ENCODE results near the gene TVP23C.

Gene TVP23C

GRCh38 chr17:15482476-15482875 lies 80.8 kb downstream of the TVP23C start:
- H3K4ac ChIP-seq (ENCODE audit: low read depth in 1 of 2, low read length in 2 of 2) = no peak overlapping the region
- H3K4me2 ChIP-seq (ENCODE audit: low read length, poor library complexity, severe bottlenecking) = no peak overlapping the region
- no peaks in the 10 kb centered on the region for H3K27me3 ChIP-seq (ENCODE audit: control insufficient read depth in 1 of 2, insufficient read depth in 1 of 2, low read length in 2 of 2)
- 82% methylated on average over 6 of the region's 6 CpGs for WGBS
- no peak overlapping the region for H2BK120ac ChIP-seq (ENCODE audit: low read depth, low read length)
- no peak overlapping the region for H2BK12ac ChIP-seq (ENCODE audit: low read length in 2 of 2)
- no peak overlapping the region for H3K18ac ChIP-seq (ENCODE audit: low read depth in 1 of 2, low read length in 2 of 2)
- H2AK5ac ChIP-seq (ENCODE audit: low read length, severe bottlenecking) = no peak overlapping the region
- no peak overlapping the region for H2BK5ac ChIP-seq (ENCODE audit: low read depth, low read length, poor library complexity, severe bottlenecking)
- no peak overlapping the region for H2AFZ ChIP-seq (ENCODE audit: low read depth, low read length)
- H3K27ac ChIP-seq (ENCODE audit: low read length, poor library complexity, severe bottlenecking) = no peak overlapping the region
- DNase-seq = no peak
- no peak overlapping the region for H3K23ac ChIP-seq (ENCODE audit: low read length in 2 of 2)
- no peak overlapping the region for H4K8ac ChIP-seq (ENCODE audit: low read length)
- H2BK15ac ChIP-seq (ENCODE audit: low read depth, poor library complexity, severe bottlenecking) = no peak overlapping the region
- H3K4me3 ChIP-seq (ENCODE audit: insufficient read depth in 1 of 2, low read depth in 1 of 2, low read length in 2 of 2) = no peak overlapping the region
- peaks cover 0 to 5% of the 10 kb centered on the region in 2 experiments for H3K36me3 ChIP-seq (ENCODE audit: control insufficient read depth in 1 of 2, insufficient read depth in 2 of 2, low read depth in 1 of 2, low read length in 2 of 2)
- H3K4me1 ChIP-seq (ENCODE audit: control insufficient read depth, insufficient read depth, low read depth, low read length) = peaks cover 3% of the 10 kb centered on the region
- H3K9ac ChIP-seq (ENCODE audit: low read length) = no peak overlapping the region
- H3K9me3 ChIP-seq (ENCODE audit: control insufficient read depth, low read length) = no peaks in the 10 kb centered on the region
- H4K91ac ChIP-seq (ENCODE audit: low read length) = no peak overlapping the region
- no peak overlapping the region for H3K14ac ChIP-seq (ENCODE audit: low read length in 2 of 2)
- peaks cover 1% of the 10 kb centered on the region for H3K79me1 ChIP-seq (replicated peaks; ENCODE audit: low read length, poor library complexity, severe bottlenecking)

- Histone ChIP-seq H3K9me3 (ENCODE audit: control insufficient read depth, low read length) (no peaks in the 10 kb centered on the region), H3K79me1 (replicated peaks; ENCODE audit: low read length, poor library complexity, severe bottlenecking) (peaks cover 1% of the 10 kb centered on the region), H3K14ac (ENCODE audit: low read length in 2 of 2) (no peak overlapping the region), H3K36me3 (ENCODE audit: control insufficient read depth in 1 of 2, insufficient read depth in 2 of 2, low read depth in 1 of 2, low read length in 2 of 2) (peaks cover 0 to 5% of the 10 kb centered on the region in 2 experiments), H3K27ac (ENCODE audit: low read length, poor library complexity, severe bottlenecking) (no peak overlapping the region), H2BK120ac (ENCODE audit: low read depth, low read length) (no peak overlapping the region), H2BK5ac (ENCODE audit: low read depth, low read length, poor library complexity, severe bottlenecking) (no peak overlapping the region), H4K91ac (ENCODE audit: low read length) (no peak overlapping the region), H3K4me1 (ENCODE audit: control insufficient read depth, insufficient read depth, low read depth, low read length) (peaks cover 3% of the 10 kb centered on the region), H3K23ac (ENCODE audit: low read length in 2 of 2) (no peak overlapping the region), H3K4ac (ENCODE audit: low read depth in 1 of 2, low read length in 2 of 2) (no peak overlapping the region), H3K4me3 (ENCODE audit: insufficient read depth in 1 of 2, low read depth in 1 of 2, low read length in 2 of 2) (no peak overlapping the region), H3K9ac (ENCODE audit: low read length) (no peak overlapping the region), H2BK12ac (ENCODE audit: low read length in 2 of 2) (no peak overlapping the region), H4K8ac (ENCODE audit: low read length) (no peak overlapping the region), H3K4me2 (ENCODE audit: low read length, poor library complexity, severe bottlenecking) (no peak overlapping the region), H2AK5ac (ENCODE audit: low read length, severe bottlenecking) (no peak overlapping the region), H2AFZ (ENCODE audit: low read depth, low read length) (no peak overlapping the region), H2BK15ac (ENCODE audit: low read depth, poor library complexity, severe bottlenecking) (no peak overlapping the region), H3K18ac (ENCODE audit: low read depth in 1 of 2, low read length in 2 of 2) (no peak overlapping the region), H3K27me3 (ENCODE audit: control insufficient read depth in 1 of 2, insufficient read depth in 1 of 2, low read length in 2 of 2) (no peaks in the 10 kb centered on the region)
- no peak for DNase-seq
- WGBS = 95% methylated on average over 6 of the region's 6 CpGs
Observed at GRCh38 chr17:15481481-15481880, 81.8 kb downstream of the TVP23C start.

- Histone ChIP-seq H3K4me3 (ENCODE audit: insufficient read depth in 1 of 2, low read depth in 1 of 2, low read length in 2 of 2) (no peak overlapping the region), H2BK12ac (ENCODE audit: low read length in 2 of 2) (no peak overlapping the region), H3K4ac (ENCODE audit: low read depth in 1 of 2, low read length in 2 of 2) (no peak overlapping the region), H3K9me3 (ENCODE audit: control insufficient read depth, low read length) (no peaks in the 10 kb centered on the region), H4K8ac (ENCODE audit: low read length) (no peak overlapping the region), H2BK5ac (ENCODE audit: low read depth, low read length, poor library complexity, severe bottlenecking) (no peak overlapping the region), H2AFZ (ENCODE audit: low read depth, low read length) (no peak overlapping the region), H3K79me1 (replicated peaks; ENCODE audit: low read length, poor library complexity, severe bottlenecking) (peaks cover 1% of the 10 kb centered on the region), H3K27me3 (ENCODE audit: control insufficient read depth in 1 of 2, insufficient read depth in 1 of 2, low read length in 2 of 2) (no peaks in the 10 kb centered on the region), H3K27ac (ENCODE audit: low read length, poor library complexity, severe bottlenecking) (no peak overlapping the region), H2BK120ac (ENCODE audit: low read depth, low read length) (no peak overlapping the region), H3K18ac (ENCODE audit: low read depth in 1 of 2, low read length in 2 of 2) (peak overlapping the region in 1 of 2 experiments; percentile 56), H4K91ac (ENCODE audit: low read length) (no peak overlapping the region), H3K4me1 (ENCODE audit: control insufficient read depth, insufficient read depth, low read depth, low read length) (peaks cover 5% of the 10 kb centered on the region), H2AK5ac (ENCODE audit: low read length, severe bottlenecking) (no peak overlapping the region), H3K4me2 (ENCODE audit: low read length, poor library complexity, severe bottlenecking) (no peak overlapping the region), H3K9ac (ENCODE audit: low read length) (no peak overlapping the region), H3K14ac (ENCODE audit: low read length in 2 of 2) (no peak overlapping the region), H3K36me3 (ENCODE audit: control insufficient read depth in 1 of 2, insufficient read depth in 2 of 2, low read depth in 1 of 2, low read length in 2 of 2) (peaks cover 0 to 5% of the 10 kb centered on the region in 2 experiments), H2BK15ac (ENCODE audit: low read depth, poor library complexity, severe bottlenecking) (no peak overlapping the region), H3K23ac (ENCODE audit: low read length in 2 of 2) (no peak overlapping the region)
- whole genome bisulfite sequencing = 86% methylated on average over 4 of the region's 6 CpGs
- DNase-seq = no peak
Observed at GRCh38 chr17:15480204-15480603, 83.1 kb downstream of the TVP23C start.

DNA sequence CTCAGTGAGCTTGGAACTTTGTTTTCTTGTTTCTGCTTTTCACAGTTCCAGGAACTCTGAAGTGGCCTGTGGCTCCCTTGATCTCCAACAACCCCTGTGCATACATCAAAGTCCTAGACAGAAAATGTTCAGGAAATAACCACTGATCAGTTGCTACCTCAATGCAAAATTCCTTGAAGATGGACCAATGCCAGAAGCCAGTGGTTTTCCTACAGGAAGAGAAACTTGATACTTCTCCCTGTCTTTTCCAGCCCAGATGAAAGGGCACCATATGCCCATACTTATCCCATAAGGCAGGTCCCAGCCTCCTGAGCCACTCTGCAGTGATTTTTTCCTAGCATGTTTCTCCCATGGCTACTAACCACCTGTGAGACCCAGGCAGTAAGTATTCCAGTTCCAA lies 83.6 kb downstream of the TVP23C start:
- peak overlapping the region; percentile 41 for H3K27ac ChIP-seq (ENCODE audit: low read length, poor library complexity, severe bottlenecking)
- H3K27me3 ChIP-seq (ENCODE audit: control insufficient read depth in 1 of 2, insufficient read depth in 1 of 2, low read length in 2 of 2) = no peaks in the 10 kb centered on the region
- H3K4me1 ChIP-seq (ENCODE audit: control insufficient read depth, insufficient read depth, low read depth, low read length) = peaks cover 5% of the 10 kb centered on the region
- H3K14ac ChIP-seq (ENCODE audit: low read length in 2 of 2) = no peak overlapping the region
- H4K91ac ChIP-seq (ENCODE audit: low read length) = no peak overlapping the region
- no peak overlapping the region for H3K4me3 ChIP-seq (ENCODE audit: insufficient read depth in 1 of 2, low read depth in 1 of 2, low read length in 2 of 2)
- no peak overlapping the region for H3K9ac ChIP-seq (ENCODE audit: low read length)
- no peak overlapping the region for H2AK5ac ChIP-seq (ENCODE audit: low read length, severe bottlenecking)
- peaks cover 0 to 5% of the 10 kb centered on the region in 2 experiments for H3K36me3 ChIP-seq (ENCODE audit: control insufficient read depth in 1 of 2, insufficient read depth in 2 of 2, low read depth in 1 of 2, low read length in 2 of 2)
- no peak overlapping the region for H2AFZ ChIP-seq (ENCODE audit: low read depth, low read length)
- H3K4me2 ChIP-seq (ENCODE audit: low read length, poor library complexity, severe bottlenecking) = no peak overlapping the region
- H2BK15ac ChIP-seq (ENCODE audit: low read depth, poor library complexity, severe bottlenecking) = no peak overlapping the region
- H2BK120ac ChIP-seq (ENCODE audit: low read depth, low read length) = no peak overlapping the region
- no peak overlapping the region for H4K8ac ChIP-seq (ENCODE audit: low read length)
- no peaks in the 10 kb centered on the region for H3K9me3 ChIP-seq (ENCODE audit: control insufficient read depth, low read length)
- H3K23ac ChIP-seq (ENCODE audit: low read length in 2 of 2) = no peak overlapping the region
- no peak overlapping the region for H2BK12ac ChIP-seq (ENCODE audit: low read length in 2 of 2)
- H3K79me1 ChIP-seq (replicated peaks; ENCODE audit: low read length, poor library complexity, severe bottlenecking) = peaks cover 1% of the 10 kb centered on the region
- no peak overlapping the region for H3K4ac ChIP-seq (ENCODE audit: low read depth in 1 of 2, low read length in 2 of 2)
- no peak overlapping the region for H2BK5ac ChIP-seq (ENCODE audit: low read depth, low read length, poor library complexity, severe bottlenecking)
- DNase-seq = peak; percentile 67
- peak overlapping the region in 1 of 2 experiments; percentile 11 for H3K18ac ChIP-seq (ENCODE audit: low read depth in 1 of 2, low read length in 2 of 2)

All from mesenchymal stem cell (in vitro differentiated cells and primary cell).